Islet of Langerhans (tissue), 1 donor: ENCODE measurements around the gene SNRNP48.
A peak's percentile ranks its signal among the peaks of the same experiment; 100 is the strongest.

Experiments
- FAIRE-seq: peaks from one replicate; lab custom pipeline; 2011; peaks lifted over from hg19 to GRCh38; lab: Jason Lieb, UNC

Gene SNRNP48

GRCh38 chr6:7559651-7560385, 30.2 kb upstream of the SNRNP48 start:
- no peak for FAIRE-seq

GRCh38 chr6:7561153-7561964, 28.6 kb upstream of the SNRNP48 start:
- FAIRE-seq: peak; percentile 98

- no peak for FAIRE-seq
Measured at GRCh38 chr6:7562769-7563168, 27.2 kb upstream of the SNRNP48 start.

- FAIRE-seq: no peak
Measured at GRCh38 chr6:7566107-7566506, 23.9 kb upstream of the SNRNP48 start.

- FAIRE-seq: no peak
Measured at GRCh38 chr6:7566617-7567173, 23.3 kb upstream of the SNRNP48 start.

GRCh38 chr6:7568021-7568420, 22.0 kb upstream of the SNRNP48 start:
- no peak for FAIRE-seq

GRCh38 chr6:7569082-7569481, 20.9 kb upstream of the SNRNP48 start:
- no peak for FAIRE-seq

- no peak for FAIRE-seq
Measured at GRCh38 chr6:7572213-7572943, 17.6 kb upstream of the SNRNP48 start.

- no peak for FAIRE-seq
Measured at GRCh38 chr6:7574500-7574899, 15.5 kb upstream of the SNRNP48 start.

- FAIRE-seq: peak; percentile 33
Measured at GRCh38 chr6:7578516-7578915, 11.5 kb upstream of the SNRNP48 start.

- FAIRE-seq: no peak
Measured at GRCh38 chr6:7578931-7579330, 11.1 kb upstream of the SNRNP48 start.

GRCh38 chr6:7579851-7580250, 10.1 kb upstream of the SNRNP48 start:
- FAIRE-seq: no peak

GRCh38 chr6:7580537-7580926, 9.5 kb upstream of the SNRNP48 start:
- FAIRE-seq: no peak

GRCh38 chr6:7580927-7581618, 8.9 kb upstream of the SNRNP48 start:
- FAIRE-seq: no peak

GRCh38 chr6:7585287-7585930, 4.6 kb upstream of the SNRNP48 start:
- no peak for FAIRE-seq

GRCh38 chr6:7587631-7588100, 2.3 kb upstream of the SNRNP48 start:
- no peak for FAIRE-seq

- no peak for FAIRE-seq
Measured at GRCh38 chr6:7588506-7588905, 1.5 kb upstream of the SNRNP48 start.

GRCh38 chr6:7589221-7589620, 777 bp upstream of the SNRNP48 start:
- FAIRE-seq: no peak

GRCh38 chr6:7590918-7591302, 912 bp downstream of the SNRNP48 start:
- no peak for FAIRE-seq

GRCh38 chr6:7591770-7592169, 1.8 kb downstream of the SNRNP48 start:
- FAIRE-seq: no peak

- FAIRE-seq: no peak
Measured at GRCh38 chr6:7593229-7593628, 3.2 kb downstream of the SNRNP48 start.
